K562 (cell line): ENCODE data around the gene TRAF7. TPM values are rescaled to one million over a fixed set of nuclear protein-coding genes. Genes with fewer than 3 reads are reported as not detected.

ENCODE experiments used
- ARHGAP35 ChIP-seq: fragments of 450-650 bp; IDR thresholded peaks from 2 replicates; pipeline ENCODE4 v1.6.1; 2018; ENCODE audit not compliant: partially characterized antibody
- DPF2 ChIP-seq: fragments of 450-650 bp; IDR thresholded peaks from 2 replicates; pipeline ENCODE4 v1.6.1; 2016
- FUS ChIP-seq: fragments of 200-400 bp; formaldehyde crosslinking; optimal IDR thresholded peaks from 2 replicates; pipeline ENCODE3; 2017; ENCODE audit warnings: low read depth, low read length
- GABPA ChIP-seq: fragments of 200-800 bp; sonication (Bioruptor generic); conservative IDR thresholded peaks from 2 replicates; pipeline ENCODE4 v1.6.1; 2016; ENCODE audit warnings: low read depth, missing genetic modification characterization, missing compliant biosample characterization
- HDGF ChIP-seq: fragments of 450-650 bp; IDR thresholded peaks from 2 replicates; pipeline ENCODE4 v1.6.1; 2016
- HOXB6 ChIP-seq: fragments of 250-450 bp; sonication (Bioruptor Pico); IDR thresholded peaks from 2 replicates; pipeline ENCODE4 v1.5.1; 2022; ENCODE audit warnings: mild to moderate bottlenecking, borderline replicate concordance
- MCM7 ChIP-seq, 2 experiments: fragments of 450-650 bp; IDR thresholded peaks; 2 replicates each; pipeline ENCODE4 v1.6.1; 2016 to 2018
- PHF8 ChIP-seq: fragments of 200-600 bp; sonication (generic); IDR thresholded peaks from 2 replicates; pipeline ENCODE4 v1.6.1; 2012; ENCODE audit warnings: mixed run types, mild to moderate bottlenecking, inconsistent platforms, low read length, moderate library complexity, borderline replicate concordance
- POLR2G ChIP-seq: fragments of 200-400 bp; formaldehyde crosslinking; IDR thresholded peaks from 2 replicates; pipeline ENCODE4 v1.6.1; 2017; ENCODE audit warnings: low read depth, mild to moderate bottlenecking, antibody characterized with exemption, low read length, moderate library complexity
- PRMT5 ChIP-seq: sonication (generic); formaldehyde crosslinking; IDR thresholded peaks from 2 replicates; pipeline ENCODE4 v1.5.0; 2020; ENCODE audit warnings: missing genetic modification reagents
- PRPF4 ChIP-seq: fragments of 200-400 bp; formaldehyde crosslinking; IDR thresholded peaks from one replicate; pipeline ENCODE4 v1.6.1; 2017; ENCODE audit warnings: low read length, low read depth, mild to moderate bottlenecking; ENCODE audit not compliant: insufficient read depth, poor library complexity, severe bottlenecking
- RBFOX2 ChIP-seq: fragments of 200-400 bp; formaldehyde crosslinking; IDR thresholded peaks from 2 replicates; pipeline ENCODE4 v1.6.1; 2017; ENCODE audit warnings: low read depth, mild to moderate bottlenecking, low read length, moderate library complexity
- RBM34 ChIP-seq: fragments of 200-400 bp; formaldehyde crosslinking; IDR thresholded peaks from 2 replicates; pipeline ENCODE4 v1.6.1; 2018; ENCODE audit warnings: low read length, borderline replicate concordance; ENCODE audit not compliant: insufficient read depth
- SIN3B ChIP-seq: fragments of 450-650 bp; IDR thresholded peaks from 2 replicates; pipeline ENCODE4 v1.6.1; 2017; ENCODE audit warnings: low read depth, mild to moderate bottlenecking, moderate library complexity
- ZKSCAN8 ChIP-seq: fragments of 200-800 bp; sonication (Bioruptor generic); IDR thresholded peaks from 2 replicates; pipeline ENCODE4 v1.6.1; 2016; ENCODE audit warnings: missing genetic modification characterization, missing compliant biosample characterization
- ZNF263 ChIP-seq: sonication (generic); formaldehyde crosslinking; IDR thresholded peaks from 2 replicates; pipeline ENCODE4 v1.8.0; 2022; ENCODE audit warnings: mild to moderate bottlenecking, missing genetic modification reagents, borderline replicate concordance
- ZNF644 ChIP-seq: fragments of 200-800 bp; sonication (Bioruptor generic); IDR thresholded peaks from 2 replicates; pipeline ENCODE4 v1.6.1; 2016; ENCODE audit warnings: low read depth, missing genetic modification characterization, missing compliant biosample characterization
- ZNF696 ChIP-seq: fragments of 250-450 bp; sonication (Bioruptor Pico); conservative IDR thresholded peaks from 2 replicates; pipeline ENCODE4 v1.4.0; 2020; ENCODE audit warnings: mild to moderate bottlenecking, moderate library complexity
- polyA plus RNA-seq, 8 experiments: library from polyadenylated mRNA; depleted of rRNA in 4 of 8; stranded (reverse) in 5 of 8; unstranded in 3 of 8; fragments of >200 nt; fragmentation: Nextera tagmentation in 2 of 8; fragmentation: Illumina TruSeq in 1 of 8; extraction: Ambion mirVana in 2 of 8; extraction: Trizol in 1 of 8; gene quantifications; 2 replicates each; pipeline versions ENCODE4 v1.2.1 to v1.2.3, GENCODE V29; 2011 to 2014; ENCODE audit warnings: inconsistent platforms in 1 of 8, missing spikeins in 1 of 8
- total RNA-seq, 7 experiments: library from RNA; depleted of rRNA in 6 of 7; stranded (reverse); fragments of >200 nt in 6 of 7; fragmentation: Illumina TruSeq in 2 of 7; extraction: Trizol in 2 of 7; gene quantifications; 2 replicates each; pipeline versions ENCODE4 v1.2.1 to v1.2.3, GENCODE V29; 2011 to 2021; ENCODE audit warnings: low replicate concordance in 1 of 7
- TF ChIP-seq, protein P1 (sequence below): conservative IDR thresholded peaks from 2 replicates; pipeline ENCODE4 v1.6.1; 2011; ENCODE audit warnings: low read depth, mild to moderate bottlenecking, low read length; ENCODE audit not compliant: control insufficient read depth
- TF ChIP-seq, protein P2 (sequence below): fragments of 450-650 bp; formaldehyde crosslinking; IDR thresholded peaks from 2 replicates; pipeline ENCODE4 v1.4.0; 2022; ENCODE audit warnings: missing genetic modification characterization
- TF ChIP-seq, protein P3 (sequence below): fragments of 450-650 bp; IDR thresholded peaks from 2 replicates; pipeline ENCODE4 v1.6.1; 2016; ENCODE audit warnings: missing biosample characterization, missing genetic modification characterization
- TF ChIP-seq, protein P4 (sequence below), 2 experiments: IDR thresholded peaks; 2 replicates each; pipeline ENCODE4 v1.6.1; 2011; ENCODE audit warnings: borderline replicate concordance in 1 of 2, control low read depth in 1 of 2, low read depth in 1 of 2, low read length in 1 of 2, mild to moderate bottlenecking in 1 of 2, mixed read lengths in 1 of 2, moderate library complexity in 1 of 2; ENCODE audit not compliant: insufficient read depth in 1 of 2, insufficient read length in 1 of 2, poor library complexity in 1 of 2, severe bottlenecking in 1 of 2; ENCODE audit errors: extremely low read depth in 1 of 2

Gene TRAF7
- total and polyA plus RNA-seq, 9 of the 15 experiments (the other 6 are each of a cell fraction or from before 2014, with no cell fraction given) = 1.1 to 113 (median 41.6) TPM

DNA sequence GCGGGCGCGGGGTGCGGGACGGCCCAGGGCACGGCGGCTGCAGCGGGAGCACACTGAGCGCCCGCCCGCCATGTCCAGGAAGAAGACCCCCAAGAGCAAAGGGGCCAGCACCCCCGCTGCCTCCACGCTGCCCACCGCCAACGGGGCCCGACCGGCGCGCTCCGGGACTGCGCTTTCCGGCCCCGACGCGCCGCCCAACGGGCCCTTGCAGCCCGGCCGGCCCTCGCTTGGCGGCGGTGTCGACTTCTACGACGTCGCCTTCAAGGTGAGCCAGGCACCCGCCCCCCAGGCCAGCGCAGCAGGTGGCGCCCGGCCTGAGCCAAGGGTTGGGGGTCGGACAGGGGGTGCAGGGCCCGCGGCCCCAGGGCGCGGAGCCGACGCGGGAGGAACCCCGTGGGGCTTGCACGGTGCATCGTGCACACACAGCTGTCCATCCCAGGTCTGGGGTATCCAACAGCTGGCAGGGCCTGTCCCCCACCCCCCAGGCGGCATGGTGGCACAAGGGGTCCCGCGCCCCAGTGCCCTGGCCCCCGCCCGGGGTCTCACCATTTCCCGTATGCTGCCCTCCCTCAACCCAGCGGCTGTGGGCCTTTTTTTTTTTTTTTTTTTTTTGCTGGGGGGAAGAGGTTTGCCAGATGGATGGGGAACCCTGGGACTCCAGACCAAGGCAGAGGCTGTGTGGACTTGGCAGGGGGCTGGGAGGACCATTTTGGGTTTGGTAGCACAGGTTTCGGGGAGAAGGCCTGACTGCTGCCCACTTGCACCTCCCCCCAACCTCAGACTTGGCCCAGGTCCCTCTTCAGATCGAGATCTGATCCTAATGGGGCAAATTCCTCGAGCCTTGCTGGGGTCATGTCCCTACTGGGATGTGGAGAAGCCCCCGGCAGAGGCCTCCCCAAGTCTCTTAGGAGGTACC, 6.6 kb upstream of the TRAF7 start (continued):
- TF ChIP-seq SIN3B (peak; percentile 67; the same call in 1 of the 2 replicates), FUS (peak; percentile 70), PRMT5 (no peak), RBM34 (no peak), HOXB6 (CRISPR knock-in tag) (no peak), POLR2G (peak; percentile 40), ZKSCAN8 (no peak), HDGF (no peak), PRPF4 (no peak), GABPA (tag) (no peak), RBFOX2 (peak; percentile 48), MCM7 (IDR thresholded peaks at IDR 0.05) (no peak), ZNF644 (tag) (no peak), PHF8 (peak; percentile 59; the same call in 1 of the 2 replicates), ZNF696 (CRISPR knock-in tag) (no peak), ZNF263 (CRISPR knock-in tag) (no peak), DPF2 (no peak), ARHGAP35 (no peak)
- TF ChIP-seq, protein P1, sequence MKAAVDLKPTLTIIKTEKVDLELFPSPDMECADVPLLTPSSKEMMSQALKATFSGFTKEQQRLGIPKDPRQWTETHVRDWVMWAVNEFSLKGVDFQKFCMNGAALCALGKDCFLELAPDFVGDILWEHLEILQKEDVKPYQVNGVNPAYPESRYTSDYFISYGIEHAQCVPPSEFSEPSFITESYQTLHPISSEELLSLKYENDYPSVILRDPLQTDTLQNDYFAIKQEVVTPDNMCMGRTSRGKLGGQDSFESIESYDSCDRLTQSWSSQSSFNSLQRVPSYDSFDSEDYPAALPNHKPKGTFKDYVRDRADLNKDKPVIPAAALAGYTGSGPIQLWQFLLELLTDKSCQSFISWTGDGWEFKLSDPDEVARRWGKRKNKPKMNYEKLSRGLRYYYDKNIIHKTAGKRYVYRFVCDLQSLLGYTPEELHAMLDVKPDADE = peak; percentile 60
- TF ChIP-seq, protein P2, sequence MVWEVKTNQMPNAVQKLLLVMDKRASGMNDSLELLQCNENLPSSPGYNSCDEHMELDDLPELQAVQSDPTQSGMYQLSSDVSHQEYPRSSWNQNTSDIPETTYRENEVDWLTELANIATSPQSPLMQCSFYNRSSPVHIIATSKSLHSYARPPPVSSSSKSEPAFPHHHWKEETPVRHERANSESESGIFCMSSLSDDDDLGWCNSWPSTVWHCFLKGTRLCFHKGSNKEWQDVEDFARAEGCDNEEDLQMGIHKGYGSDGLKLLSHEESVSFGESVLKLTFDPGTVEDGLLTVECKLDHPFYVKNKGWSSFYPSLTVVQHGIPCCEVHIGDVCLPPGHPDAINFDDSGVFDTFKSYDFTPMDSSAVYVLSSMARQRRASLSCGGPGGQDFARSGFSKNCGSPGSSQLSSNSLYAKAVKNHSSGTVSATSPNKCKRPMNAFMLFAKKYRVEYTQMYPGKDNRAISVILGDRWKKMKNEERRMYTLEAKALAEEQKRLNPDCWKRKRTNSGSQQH (CRISPR knock-in tag) = no peak
- TF ChIP-seq, protein P3, sequence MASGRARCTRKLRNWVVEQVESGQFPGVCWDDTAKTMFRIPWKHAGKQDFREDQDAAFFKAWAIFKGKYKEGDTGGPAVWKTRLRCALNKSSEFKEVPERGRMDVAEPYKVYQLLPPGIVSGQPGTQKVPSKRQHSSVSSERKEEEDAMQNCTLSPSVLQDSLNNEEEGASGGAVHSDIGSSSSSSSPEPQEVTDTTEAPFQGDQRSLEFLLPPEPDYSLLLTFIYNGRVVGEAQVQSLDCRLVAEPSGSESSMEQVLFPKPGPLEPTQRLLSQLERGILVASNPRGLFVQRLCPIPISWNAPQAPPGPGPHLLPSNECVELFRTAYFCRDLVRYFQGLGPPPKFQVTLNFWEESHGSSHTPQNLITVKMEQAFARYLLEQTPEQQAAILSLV = no peak
- TF ChIP-seq, protein P4, sequence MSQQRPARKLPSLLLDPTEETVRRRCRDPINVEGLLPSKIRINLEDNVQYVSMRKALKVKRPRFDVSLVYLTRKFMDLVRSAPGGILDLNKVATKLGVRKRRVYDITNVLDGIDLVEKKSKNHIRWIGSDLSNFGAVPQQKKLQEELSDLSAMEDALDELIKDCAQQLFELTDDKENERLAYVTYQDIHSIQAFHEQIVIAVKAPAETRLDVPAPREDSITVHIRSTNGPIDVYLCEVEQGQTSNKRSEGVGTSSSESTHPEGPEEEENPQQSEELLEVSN (IDR thresholded peaks at IDR 0.05; ENCODE audit: borderline replicate concordance in 1 of 2, extremely low read depth in 1 of 2, insufficient read depth in 1 of 2, insufficient read length in 1 of 2, low read depth in 1 of 2, low read length in 1 of 2, poor library complexity in 1 of 2, severe bottlenecking in 1 of 2) = peak in 1 of 2 experiments; percentile 53
